ENCODE measurements around the gene HSD17B1.

DNA sequence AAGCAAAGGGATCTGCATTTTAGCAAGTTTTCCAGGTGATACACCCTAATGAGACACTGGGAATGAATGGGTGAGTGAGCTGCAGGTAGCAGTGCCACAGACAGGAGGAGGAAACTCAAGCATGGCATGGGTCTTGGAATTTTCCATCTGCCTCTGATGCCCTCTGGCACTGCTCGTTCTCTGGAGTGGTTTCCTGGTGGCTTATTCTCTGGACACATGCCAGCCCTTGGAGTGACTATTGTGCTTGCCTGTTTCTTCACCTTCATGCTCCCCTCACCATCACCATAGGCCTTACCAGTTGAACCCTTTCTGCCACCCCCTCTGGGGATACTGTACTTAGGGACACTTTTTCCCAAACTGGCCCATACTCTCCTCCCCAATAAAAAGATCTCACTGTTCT lies 10.8 kb downstream of the HSD17B1 start:
- TF ChIP-seq, protein P1, sequence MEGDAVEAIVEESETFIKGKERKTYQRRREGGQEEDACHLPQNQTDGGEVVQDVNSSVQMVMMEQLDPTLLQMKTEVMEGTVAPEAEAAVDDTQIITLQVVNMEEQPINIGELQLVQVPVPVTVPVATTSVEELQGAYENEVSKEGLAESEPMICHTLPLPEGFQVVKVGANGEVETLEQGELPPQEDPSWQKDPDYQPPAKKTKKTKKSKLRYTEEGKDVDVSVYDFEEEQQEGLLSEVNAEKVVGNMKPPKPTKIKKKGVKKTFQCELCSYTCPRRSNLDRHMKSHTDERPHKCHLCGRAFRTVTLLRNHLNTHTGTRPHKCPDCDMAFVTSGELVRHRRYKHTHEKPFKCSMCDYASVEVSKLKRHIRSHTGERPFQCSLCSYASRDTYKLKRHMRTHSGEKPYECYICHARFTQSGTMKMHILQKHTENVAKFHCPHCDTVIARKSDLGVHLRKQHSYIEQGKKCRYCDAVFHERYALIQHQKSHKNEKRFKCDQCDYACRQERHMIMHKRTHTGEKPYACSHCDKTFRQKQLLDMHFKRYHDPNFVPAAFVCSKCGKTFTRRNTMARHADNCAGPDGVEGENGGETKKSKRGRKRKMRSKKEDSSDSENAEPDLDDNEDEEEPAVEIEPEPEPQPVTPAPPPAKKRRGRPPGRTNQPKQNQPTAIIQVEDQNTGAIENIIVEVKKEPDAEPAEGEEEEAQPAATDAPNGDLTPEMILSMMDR (IDR thresholded peaks at IDR 0.05; ENCODE audit: insufficient read depth, low read depth, low read length): no peak
- no peak for TF ChIP-seq EZH2 (IDR thresholded peaks at IDR 0.05; ENCODE audit: insufficient read depth, low read length)

Measured in astrocyte (in vitro differentiated cells and primary cell).